K562 (cell line): ENCODE measurements around the gene MALAT1. TPM values are rescaled to one million over a fixed set of nuclear protein-coding genes. Genes with fewer than 3 reads are reported as not detected.

ENCODE experiments used
- BACH1 ChIP-seq: fragments of 200-800 bp; sonication (Bioruptor generic); IDR thresholded peaks from 2 replicates; pipeline ENCODE4 v1.6.1; 2016; ENCODE audit warnings: missing genetic modification characterization, missing compliant biosample characterization
- DLX4 ChIP-seq: fragments of 250-450 bp; sonication (Bioruptor Pico); IDR thresholded peaks from 2 replicates; pipeline ENCODE4 v1.6.1; 2021; ENCODE audit warnings: mild to moderate bottlenecking
- ESRRB ChIP-seq: fragments of 250-450 bp; sonication (Bioruptor Pico); IDR thresholded peaks from 2 replicates; pipeline ENCODE4 v1.5.0; 2020; ENCODE audit warnings: mild to moderate bottlenecking, moderate library complexity, borderline replicate concordance
- HLTF ChIP-seq: fragments of 450-650 bp; IDR thresholded peaks from 2 replicates; pipeline ENCODE4 v1.6.1; 2016
- HMG20A ChIP-seq: fragments of 450-650 bp; formaldehyde crosslinking; conservative IDR thresholded peaks from 2 replicates; pipeline ENCODE4 v1.4.0; 2020; ENCODE audit warnings: mild to moderate bottlenecking, mixed read lengths
- KLF10 ChIP-seq: fragments of 250-450 bp; sonication (Bioruptor Pico); IDR thresholded peaks from 2 replicates; pipeline ENCODE4 v1.6.1; 2021; ENCODE audit warnings: matching md5 sums
- MTA1 ChIP-seq: fragments of 450-650 bp; IDR thresholded peaks from 2 replicates; pipeline ENCODE4 v1.6.1; 2017; ENCODE audit warnings: borderline replicate concordance
- NR2C2 ChIP-seq, 2 experiments: fragments of 200-800 bp in 1 of 2; sonication (Bioruptor generic) in 1 of 2; sonication (generic) in 1 of 2; formaldehyde crosslinking in 1 of 2; IDR thresholded peaks; 2 replicates each; pipeline versions ENCODE4 v1.6.1 to v1.8.0; 2016 to 2022; ENCODE audit warnings: mild to moderate bottlenecking in 1 of 2, missing compliant biosample characterization in 1 of 2, missing genetic modification characterization in 1 of 2, missing genetic modification reagents in 1 of 2
- PHF21A ChIP-seq: fragments of 450-650 bp; IDR thresholded peaks from 2 replicates; pipeline ENCODE4 v1.6.1; 2017; ENCODE audit warnings: low read depth, borderline replicate concordance
- REST ChIP-seq, 2 experiments: fragments of 450-650 bp; formaldehyde crosslinking in 1 of 2; IDR thresholded peaks; 2 replicates each; pipeline versions ENCODE4 v1.4.0 to v1.6.1; 2014 to 2020; ENCODE audit warnings: mild to moderate bottlenecking in 2 of 2, borderline replicate concordance in 1 of 2, low read depth in 1 of 2
- RREB1 ChIP-seq: fragments of 250-450 bp; sonication (Bioruptor Pico); IDR thresholded peaks from 2 replicates; pipeline ENCODE4 v1.4.0; 2020
- TBP ChIP-seq: optimal IDR thresholded peaks from 2 replicates; pipeline ENCODE3; 2011; ENCODE audit warnings: low read depth, low read length, improper control_type of control experiment
- ZBTB7A ChIP-seq: IDR thresholded peaks from 2 replicates; pipeline ENCODE4 v1.6.1; 2011; ENCODE audit warnings: low read depth, mild to moderate bottlenecking, low read length, moderate library complexity, borderline replicate concordance; ENCODE audit not compliant: control insufficient read depth
- ZKSCAN8 ChIP-seq: fragments of 200-800 bp; sonication (Bioruptor generic); IDR thresholded peaks from 2 replicates; pipeline ENCODE4 v1.6.1; 2016; ENCODE audit warnings: missing genetic modification characterization, missing compliant biosample characterization
- ZNF282 ChIP-seq: sonication (generic); formaldehyde crosslinking; IDR thresholded peaks from 2 replicates; pipeline ENCODE4 v1.8.1; 2023; ENCODE audit warnings: missing genetic modification reagents
- ZNF551 ChIP-seq: fragments of 250-450 bp; sonication (Bioruptor Pico); IDR thresholded peaks from 2 replicates; pipeline ENCODE4 v1.5.0; 2021; ENCODE audit warnings: mild to moderate bottlenecking, moderate library complexity
- polyA plus RNA-seq, 8 experiments: library from polyadenylated mRNA; depleted of rRNA in 4 of 8; stranded (reverse) in 5 of 8; unstranded in 3 of 8; fragments of >200 nt; fragmentation: Nextera tagmentation in 2 of 8; fragmentation: Illumina TruSeq in 1 of 8; extraction: Ambion mirVana in 2 of 8; extraction: Trizol in 1 of 8; gene quantifications; 2 replicates each; pipeline versions ENCODE4 v1.2.1 to v1.2.3, GENCODE V29; 2011 to 2014; ENCODE audit warnings: inconsistent platforms in 1 of 8, missing spikeins in 1 of 8
- total RNA-seq, 7 experiments: library from RNA; depleted of rRNA in 6 of 7; stranded (reverse); fragments of >200 nt in 6 of 7; fragmentation: Illumina TruSeq in 2 of 7; extraction: Trizol in 2 of 7; gene quantifications; 2 replicates each; pipeline versions ENCODE4 v1.2.1 to v1.2.3, GENCODE V29; 2011 to 2021; ENCODE audit warnings: low replicate concordance in 1 of 7

The MALAT1 gene
- total and polyA plus RNA-seq, 9 of the 15 experiments (the other 6 are each of a cell fraction or from before 2014, with no cell fraction given): 363 to 8,715 (median 2,351) TPM

- TF ChIP-seq REST (IDR thresholded peaks at IDR 0.05; ENCODE audit: borderline replicate concordance) (no peak), REST (CRISPR knock-in tag; IDR thresholded peaks at IDR 0.05; ENCODE audit: low read depth) (no peak), MTA1 (0 out of 2 replicates have a peak, but pooled peaks have one; percentile 56), ZBTB7A (no peak), KLF10 (CRISPR knock-in tag) (no peak), TBP (no peak), ZKSCAN8 (CRISPR knock-in tag) (no peak), HLTF (no peak), ZNF282 (CRISPR knock-in tag) (no peak), BACH1 (tag) (peak; percentile 18), ZNF551 (CRISPR knock-in tag) (no peak), HMG20A (CRISPR knock-in tag) (no peak), PHF21A (no peak), ESRRB (CRISPR knock-in tag) (no peak), DLX4 (no peak), RREB1 (CRISPR knock-in tag) (no peak), NR2C2 (CRISPR knock-in tag; IDR thresholded peaks at IDR 0.05) (no peak), NR2C2 (tag; IDR thresholded peaks at IDR 0.05) (no peak)
Observed at GRCh38 chr11:65498727-65498976, 193 bp upstream of the MALAT1 start (continued).
